ENCODE measurements around the gene QPCTL.
A peak's percentile ranks its signal among the peaks of the same experiment; 100 is the strongest.
"Not testable (repeated sequence)": the region's sequence is repeated elsewhere in the genome, so short reads cannot be mapped to it uniquely, and the experiment has no call there.

QPCTL gene

DNA sequence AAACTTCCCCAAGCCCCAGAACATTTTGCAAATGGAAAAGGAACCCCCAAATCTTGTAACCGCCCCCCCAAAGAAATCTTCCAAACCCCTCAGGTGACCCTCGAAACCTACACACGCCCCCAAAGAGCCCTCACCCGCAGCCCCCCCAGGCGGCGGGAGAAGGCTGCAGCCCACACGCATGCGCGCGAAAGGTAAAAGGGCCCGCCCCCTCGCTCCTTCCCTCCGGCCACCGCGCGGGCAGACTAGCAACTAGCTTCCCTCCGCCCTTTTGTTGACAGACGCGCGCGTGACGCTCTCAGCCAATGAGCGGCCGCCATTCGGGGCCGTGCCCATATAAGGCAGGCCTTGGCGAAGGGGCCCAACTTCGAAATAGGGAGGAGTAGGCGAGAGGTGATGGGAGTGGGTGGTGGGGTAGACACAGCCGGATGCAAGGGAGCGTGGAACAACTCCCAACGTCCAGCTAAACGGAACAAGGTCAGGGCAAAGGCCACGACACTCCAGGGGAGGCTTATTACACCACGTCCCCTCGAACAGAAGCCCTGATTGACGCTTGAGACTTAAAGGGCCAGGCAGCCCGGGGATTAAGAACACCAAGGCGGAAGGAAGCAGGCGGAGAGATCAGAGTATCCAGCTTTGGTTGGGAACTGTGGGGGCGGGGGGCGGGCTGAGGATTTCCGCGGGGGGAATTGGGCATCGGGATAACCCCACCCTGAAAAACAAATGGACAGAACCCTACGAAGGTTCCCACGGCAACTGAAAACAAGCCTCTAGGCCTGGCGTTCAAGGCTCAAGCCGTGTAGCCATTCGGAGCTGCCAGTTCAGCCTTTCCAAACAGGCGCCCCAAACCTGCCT lies 24.9 kb downstream of the QPCTL start:
- Mint-ChIP-seq H3K9me3 (no peaks in the 10 kb centered on the region), H3K4me1 (peaks cover 22% of the 10 kb centered on the region), H3K27ac (peak overlapping the region; percentile 93 to 98 (median 97)), H3K27me3 (ENCODE audit: low read depth) (no peaks in the 10 kb centered on the region), H3K36me3 (ENCODE audit: low read depth) (peaks cover 19% of the 10 kb centered on the region), H3K4me3 (peak overlapping the region; percentile 90 to 98 (median 94))
- TF ChIP-seq, protein P1, sequence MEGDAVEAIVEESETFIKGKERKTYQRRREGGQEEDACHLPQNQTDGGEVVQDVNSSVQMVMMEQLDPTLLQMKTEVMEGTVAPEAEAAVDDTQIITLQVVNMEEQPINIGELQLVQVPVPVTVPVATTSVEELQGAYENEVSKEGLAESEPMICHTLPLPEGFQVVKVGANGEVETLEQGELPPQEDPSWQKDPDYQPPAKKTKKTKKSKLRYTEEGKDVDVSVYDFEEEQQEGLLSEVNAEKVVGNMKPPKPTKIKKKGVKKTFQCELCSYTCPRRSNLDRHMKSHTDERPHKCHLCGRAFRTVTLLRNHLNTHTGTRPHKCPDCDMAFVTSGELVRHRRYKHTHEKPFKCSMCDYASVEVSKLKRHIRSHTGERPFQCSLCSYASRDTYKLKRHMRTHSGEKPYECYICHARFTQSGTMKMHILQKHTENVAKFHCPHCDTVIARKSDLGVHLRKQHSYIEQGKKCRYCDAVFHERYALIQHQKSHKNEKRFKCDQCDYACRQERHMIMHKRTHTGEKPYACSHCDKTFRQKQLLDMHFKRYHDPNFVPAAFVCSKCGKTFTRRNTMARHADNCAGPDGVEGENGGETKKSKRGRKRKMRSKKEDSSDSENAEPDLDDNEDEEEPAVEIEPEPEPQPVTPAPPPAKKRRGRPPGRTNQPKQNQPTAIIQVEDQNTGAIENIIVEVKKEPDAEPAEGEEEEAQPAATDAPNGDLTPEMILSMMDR (IDR thresholded peaks at IDR 0.05; ENCODE audit: unreplicated experiment in 3 of 3): no peak

DNA sequence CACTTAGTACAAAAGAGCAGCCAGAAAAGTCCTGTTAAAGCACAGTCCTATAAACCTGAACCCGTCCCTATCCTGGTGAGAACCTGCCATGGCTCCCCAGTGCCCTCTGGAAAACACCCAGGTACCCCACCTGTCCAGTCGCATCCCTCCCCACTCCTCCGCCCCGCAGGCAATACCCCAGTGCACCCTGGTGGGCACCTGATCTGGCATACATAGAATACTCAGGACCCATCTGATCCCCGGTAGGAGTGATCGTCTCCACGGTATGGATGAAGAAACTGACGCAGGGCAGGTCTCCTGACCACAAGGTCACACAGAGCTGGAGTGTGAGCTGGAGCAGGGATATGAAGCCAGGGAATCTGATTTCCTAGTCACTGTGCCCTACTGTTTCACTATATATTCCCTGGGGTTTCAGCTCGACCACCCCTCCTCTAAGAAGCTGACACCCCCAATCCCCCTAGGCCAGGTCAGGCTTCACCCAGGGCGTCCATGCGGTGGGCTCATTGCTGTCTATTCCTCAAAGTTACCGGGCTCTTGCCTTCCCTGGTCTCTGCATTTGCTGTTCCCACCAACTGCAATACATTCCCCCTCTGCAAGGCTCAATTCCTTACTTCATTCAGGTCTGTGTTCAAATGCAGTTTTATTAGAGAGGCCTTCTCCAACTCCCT lies 25.7 kb downstream of the QPCTL start:
- TF ChIP-seq, protein P1 (IDR thresholded peaks at IDR 0.05; ENCODE audit: unreplicated experiment in 3 of 3): no peak
- no peaks in the 10 kb centered on the region for H3K9me3 Mint-ChIP-seq
- H3K27ac Mint-ChIP-seq: peak overlapping the region; percentile 93 to 98 (median 97)
- H3K36me3 Mint-ChIP-seq (ENCODE audit: low read depth): peaks cover 19% of the 10 kb centered on the region
- peak overlapping the region; percentile 90 to 98 (median 94) for H3K4me3 Mint-ChIP-seq
- peaks cover 22% of the 10 kb centered on the region for H3K4me1 Mint-ChIP-seq
- no peaks in the 10 kb centered on the region for H3K27me3 Mint-ChIP-seq (ENCODE audit: low read depth)

DNA sequence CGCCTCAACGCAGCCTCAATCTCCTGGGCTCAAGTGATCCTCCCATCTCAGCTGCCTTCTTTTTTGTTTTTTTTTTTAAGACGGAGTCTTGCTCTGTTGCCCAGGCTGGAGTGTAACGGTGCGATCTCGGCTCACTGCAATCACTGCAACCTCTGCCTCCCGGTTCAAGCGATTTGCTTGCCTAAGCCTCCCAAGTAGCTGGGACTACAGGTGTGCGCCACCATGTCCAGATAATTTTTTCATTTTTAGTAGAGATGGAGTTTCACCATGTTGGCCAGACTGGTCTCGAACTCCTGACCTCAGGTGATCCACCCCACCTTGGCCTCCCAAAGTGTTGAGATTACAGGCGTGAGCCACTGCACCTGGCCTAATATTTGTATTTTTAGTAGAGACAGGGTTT lies 27.6 kb downstream of the QPCTL start:
- not testable (repeated sequence) for H3K27ac Mint-ChIP-seq; H3K27me3 Mint-ChIP-seq (ENCODE audit: low read depth); H3K4me3 Mint-ChIP-seq; H3K9me3 Mint-ChIP-seq
- H3K4me1 Mint-ChIP-seq: peaks cover 22% of the 10 kb centered on the region
- H3K36me3 Mint-ChIP-seq (ENCODE audit: low read depth): peaks cover 23% of the 10 kb centered on the region

DNA sequence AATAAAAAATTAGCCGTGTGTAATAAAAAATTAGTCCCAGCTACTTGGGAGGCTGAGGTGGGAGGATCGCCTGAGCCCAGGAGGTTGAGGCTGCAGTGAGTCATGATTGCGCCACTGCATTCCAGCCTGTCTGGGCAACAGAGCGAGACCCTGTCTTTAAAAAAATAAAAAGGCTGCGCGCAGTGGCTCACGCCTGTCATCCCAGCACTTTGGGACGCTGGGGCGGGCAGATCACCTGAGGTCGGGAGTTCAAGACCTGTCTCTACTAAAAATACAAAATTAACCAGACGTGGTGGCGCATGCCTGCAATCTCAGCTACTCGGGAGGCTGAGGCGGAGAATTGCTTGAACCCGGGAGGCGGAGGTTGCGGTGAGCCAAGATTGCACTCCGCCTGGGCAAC lies 36.2 kb downstream of the QPCTL start:
- H3K36me3 Mint-ChIP-seq (ENCODE audit: low read depth); H3K27me3 Mint-ChIP-seq (ENCODE audit: low read depth); H3K9me3 Mint-ChIP-seq; H3K27ac Mint-ChIP-seq: not testable (repeated sequence)
- H3K4me3 Mint-ChIP-seq: peak overlapping the region in 2 of 3 experiments; percentile 67 to 78
- peaks cover 22% of the 10 kb centered on the region for H3K4me1 Mint-ChIP-seq

DNA sequence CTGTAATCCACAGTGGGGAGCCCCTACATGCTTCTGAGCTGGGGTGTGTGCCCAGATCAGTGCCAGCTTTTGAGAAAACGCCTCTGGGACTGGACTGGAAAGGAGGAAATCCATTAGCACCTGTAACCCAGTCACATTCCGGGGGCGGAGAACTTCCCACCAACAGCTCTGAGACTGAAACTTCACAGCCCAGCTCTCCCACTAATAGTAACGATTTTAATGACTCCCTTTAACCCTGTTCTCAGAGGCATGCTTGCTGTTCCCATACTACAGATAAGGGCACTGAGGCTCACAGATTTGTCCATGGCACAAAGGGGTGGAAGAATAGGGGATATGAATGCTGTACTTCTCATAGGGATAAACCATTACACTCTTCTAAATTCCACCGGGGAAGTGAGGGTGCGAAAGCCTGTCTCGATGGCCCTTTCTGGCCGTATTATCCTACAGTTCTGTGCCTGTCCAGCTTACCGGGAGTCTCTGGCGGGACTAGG lies 37.4 kb downstream of the QPCTL start:
- TF ChIP-seq, protein P1 (IDR thresholded peaks at IDR 0.05; ENCODE audit: unreplicated experiment in 3 of 3): no peak
- Mint-ChIP-seq H3K9me3 (no peaks in the 10 kb centered on the region), H3K27ac (peak overlapping the region; percentile 68 to 88 (median 83)), H3K4me1 (peaks cover 22% of the 10 kb centered on the region), H3K36me3 (ENCODE audit: low read depth) (peaks cover 4% of the 10 kb centered on the region), H3K27me3 (ENCODE audit: low read depth) (no peaks in the 10 kb centered on the region), H3K4me3 (peak overlapping the region; percentile 92 to 96 (median 93))

DNA sequence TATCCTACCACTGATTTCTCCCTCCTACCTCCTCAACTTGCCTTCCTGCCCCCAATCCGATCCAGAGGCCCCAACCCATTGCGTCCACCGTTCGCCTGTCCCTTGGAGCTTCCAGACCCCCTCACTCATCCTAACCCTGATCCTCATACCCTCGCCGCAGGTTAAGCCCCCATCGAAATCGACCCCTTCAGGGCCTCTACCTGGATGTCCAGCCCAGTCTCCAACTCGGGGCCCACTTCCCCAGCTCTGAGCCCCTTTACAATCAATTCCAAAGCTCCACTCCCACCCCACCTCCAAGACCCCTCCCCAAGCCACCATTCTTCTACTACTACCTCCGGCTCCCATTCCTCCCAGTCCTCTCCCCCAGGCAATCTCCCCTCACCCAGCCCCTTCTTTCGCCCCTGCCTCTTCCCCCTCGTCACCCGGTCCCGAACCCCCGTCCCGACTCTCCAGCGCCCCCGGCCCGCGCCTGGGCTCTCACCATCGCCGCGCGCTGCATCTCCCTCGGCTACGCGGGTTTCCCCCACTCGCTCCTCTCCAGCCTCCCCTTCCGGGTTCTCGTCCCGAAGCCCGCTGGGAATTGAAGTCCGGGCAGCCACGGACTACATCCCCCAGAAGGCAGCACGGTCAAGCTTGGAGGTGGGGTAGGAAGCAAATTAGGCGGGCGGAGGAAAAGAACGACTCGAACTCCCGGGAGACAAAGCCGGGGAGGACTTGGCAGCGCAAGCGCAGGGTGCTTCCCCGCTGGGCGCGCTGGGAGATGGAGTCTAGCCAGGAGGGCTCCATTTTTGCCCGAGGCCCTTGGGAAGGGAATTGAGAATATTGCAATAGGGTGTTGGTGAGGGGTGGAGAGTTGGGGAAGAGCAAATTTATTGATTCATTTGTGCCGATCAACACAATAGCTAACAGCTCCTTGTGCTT lies 38.2 kb downstream of the QPCTL start, which contains the start of gene FBXO46:
Gene FBXO46, minus strand, starts transcription at position 529 of the 921 bp plus-strand sequence. CDS start 17,401 bp downstream, outside the sequence.
- H3K4me3 Mint-ChIP-seq: peak within 1 kb of the TSS; percentile 92 to 96 (median 93)
- peak within 1 kb of the TSS; percentile 68 to 88 (median 83) for H3K27ac Mint-ChIP-seq
- H3K27me3 Mint-ChIP-seq (ENCODE audit: low read depth): no peaks in the 10 kb centered on the region
- TF ChIP-seq, protein P1 (IDR thresholded peaks at IDR 0.05; ENCODE audit: unreplicated experiment in 3 of 3): no peak
- H3K9me3 Mint-ChIP-seq: no peaks in the 10 kb centered on the region
- peaks cover 4% of the 10 kb centered on the region for H3K36me3 Mint-ChIP-seq (ENCODE audit: low read depth)
- peaks cover 22% of the 10 kb centered on the region for H3K4me1 Mint-ChIP-seq
